Mesenchymal stem cell (in vitro differentiated cells and primary cell): ENCODE results near the gene SLCO4C1.

Experiments used
- DNase-seq: peaks from one replicate; pipeline ENCODE4 v3.0.0-alpha.2; 2013
- H2AFZ ChIP-seq: one replicate; pipeline ENCODE4 v1.6.1; 2013; ENCODE audit warnings: low read depth, mild to moderate bottlenecking, control low read depth, inconsistent platforms, low read length, moderate library complexity
- H2AK5ac ChIP-seq: 2 replicates; pipeline ENCODE4 v1.6.1; 2013; ENCODE audit warnings: low read length, moderate library complexity, mild to moderate bottlenecking, inconsistent platforms; ENCODE audit not compliant: severe bottlenecking
- H2BK120ac ChIP-seq: one replicate; pipeline ENCODE4 v1.6.1; 2013; ENCODE audit warnings: low read depth, mild to moderate bottlenecking, inconsistent platforms, low read length, moderate library complexity
- H2BK12ac ChIP-seq, 2 experiments: one replicate each; pipeline ENCODE4 v1.6.1; 2013; ENCODE audit warnings: inconsistent platforms in 2 of 2, low read length in 2 of 2, mild to moderate bottlenecking in 2 of 2, moderate library complexity in 2 of 2, control low read depth in 1 of 2
- H2BK15ac ChIP-seq: one replicate; pipeline ENCODE4 v1.6.1; 2013; ENCODE audit warnings: mild to moderate bottlenecking, low read depth, inconsistent platforms; ENCODE audit not compliant: poor library complexity, severe bottlenecking
- H2BK5ac ChIP-seq: 2 replicates; pipeline ENCODE4 v1.6.1; 2013; ENCODE audit warnings: low read depth, mild to moderate bottlenecking, low read length, control low read depth, inconsistent platforms; ENCODE audit not compliant: poor library complexity, severe bottlenecking
- H3K14ac ChIP-seq, 2 experiments: one replicate each; pipeline ENCODE4 v1.6.1; 2013; ENCODE audit warnings: inconsistent platforms in 2 of 2, low read length in 2 of 2, control low read depth in 1 of 2, mild to moderate bottlenecking in 1 of 2, moderate library complexity in 1 of 2
- H3K18ac ChIP-seq, 2 experiments: one replicate each; pipeline ENCODE4 v1.6.1; 2013; ENCODE audit warnings: inconsistent platforms in 2 of 2, low read length in 2 of 2, control low read depth in 1 of 2, low read depth in 1 of 2, mild to moderate bottlenecking in 1 of 2
- H3K23ac ChIP-seq, 2 experiments: one replicate each; pipeline ENCODE4 v1.6.1; 2013; ENCODE audit warnings: inconsistent platforms in 2 of 2, low read length in 2 of 2, mild to moderate bottlenecking in 2 of 2, moderate library complexity in 2 of 2, control low read depth in 1 of 2
- H3K27ac ChIP-seq: 2 replicates; pipeline ENCODE4 v1.5.1; 2013; ENCODE audit warnings: mild to moderate bottlenecking, moderate library complexity, low read length, control low read depth, inconsistent platforms; ENCODE audit not compliant: poor library complexity, severe bottlenecking
- H3K27me3 ChIP-seq, 2 experiments: 2 replicates each; pipeline versions ENCODE4 v1.6.1 to v1.7.0; 2013; ENCODE audit warnings: low read length in 2 of 2, mild to moderate bottlenecking in 2 of 2, moderate library complexity in 2 of 2, control low read depth in 1 of 2, inconsistent platforms in 1 of 2; ENCODE audit not compliant: control insufficient read depth in 1 of 2, insufficient read depth in 1 of 2
- H3K36me3 ChIP-seq, 2 experiments: 2 replicates each; pipeline versions ENCODE4 v1.6.1 to v1.7.0; 2013; ENCODE audit warnings: low read length in 2 of 2, control low read depth in 1 of 2, inconsistent platforms in 1 of 2, low read depth in 1 of 2, mild to moderate bottlenecking in 1 of 2; ENCODE audit not compliant: insufficient read depth in 2 of 2, control insufficient read depth in 1 of 2
- H3K4ac ChIP-seq, 2 experiments: one replicate each; pipeline ENCODE4 v1.6.1; 2013; ENCODE audit warnings: inconsistent platforms in 2 of 2, low read length in 2 of 2, mild to moderate bottlenecking in 2 of 2, moderate library complexity in 2 of 2, control low read depth in 1 of 2, low read depth in 1 of 2
- H3K4me1 ChIP-seq: 2 replicates; pipeline ENCODE4 v1.6.1; 2013; ENCODE audit warnings: low read depth, low read length, control low read depth; ENCODE audit not compliant: control insufficient read depth, insufficient read depth
- H3K4me2 ChIP-seq: 2 replicates; pipeline ENCODE4 v1.6.1; 2013; ENCODE audit warnings: low read length, mild to moderate bottlenecking, inconsistent platforms; ENCODE audit not compliant: poor library complexity, severe bottlenecking
- H3K4me3 ChIP-seq, 2 experiments: 2 replicates each; pipeline versions ENCODE4 v1.5.1 to v1.7.0; 2013; ENCODE audit warnings: low read length in 2 of 2, mild to moderate bottlenecking in 2 of 2, control low read depth in 1 of 2, low read depth in 1 of 2; ENCODE audit not compliant: insufficient read depth in 1 of 2
- H3K79me1 ChIP-seq: replicated peaks from 2 replicates; pipeline ENCODE4 v1.6.1; 2013; ENCODE audit warnings: mild to moderate bottlenecking, control low read depth, low read length, inconsistent platforms; ENCODE audit not compliant: poor library complexity, severe bottlenecking
- H3K9ac ChIP-seq: 2 replicates; pipeline ENCODE4 v1.7.0; 2013; ENCODE audit warnings: mild to moderate bottlenecking, low read length, moderate library complexity
- H3K9me3 ChIP-seq: 2 replicates; pipeline ENCODE4 v1.7.0; 2013; ENCODE audit warnings: mild to moderate bottlenecking, low read length; ENCODE audit not compliant: control insufficient read depth
- H4K8ac ChIP-seq: one replicate; pipeline ENCODE4 v1.6.1; 2013; ENCODE audit warnings: inconsistent platforms, mild to moderate bottlenecking, low read length, moderate library complexity
- H4K91ac ChIP-seq: one replicate; pipeline ENCODE4 v1.6.1; 2013; ENCODE audit warnings: mild to moderate bottlenecking, low read length, inconsistent platforms
- WGBS: methylation state at CpG from one replicate; pipeline ENCODE4 v1.1.7; 2013; ENCODE audit warnings: mixed read lengths; 5-methylcytosine and 5-hydroxymethylcytosine counted together

Gene SLCO4C1

DNA sequence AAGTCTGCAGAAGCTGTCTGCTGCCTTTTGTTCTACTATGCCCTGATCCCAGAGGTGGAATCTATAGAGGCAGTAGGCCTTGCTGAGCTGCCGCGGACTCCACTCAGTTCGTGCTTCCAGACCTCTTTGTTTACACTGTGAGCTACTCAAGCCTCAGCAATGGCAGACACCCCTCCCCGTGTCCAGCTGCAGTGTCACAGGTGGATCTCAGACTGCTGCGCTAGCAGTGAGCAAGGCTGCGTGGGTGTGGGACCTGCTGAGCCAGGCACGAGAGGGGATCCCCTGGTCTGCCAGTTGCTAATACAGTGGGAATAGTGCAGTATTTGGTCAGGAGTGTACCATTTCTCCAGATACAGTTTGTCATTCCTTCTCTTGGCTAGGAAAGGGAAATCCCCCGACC lies 99.6 kb downstream of the SLCO4C1 start:
- Histone ChIP-seq H3K9ac (no peak overlapping the region), H2BK5ac (no peak overlapping the region), H3K9me3 (peaks cover 7% of the 10 kb centered on the region), H3K18ac (no peak overlapping the region), H3K4me3 (no peak overlapping the region), H2BK15ac (no peak overlapping the region), H3K4me2 (no peak overlapping the region), H3K36me3 (no peaks in the 10 kb centered on the region), H3K14ac (no peak overlapping the region), H2BK12ac (no peak overlapping the region), H2AK5ac (no peak overlapping the region), H3K27me3 (no peaks in the 10 kb centered on the region), H3K4me1 (no peaks in the 10 kb centered on the region), H4K8ac (no peak overlapping the region), H3K27ac (no peak overlapping the region), H4K91ac (no peak overlapping the region), H3K23ac (no peak overlapping the region), H3K79me1 (no peaks in the 10 kb centered on the region), H2BK120ac (no peak overlapping the region), H2AFZ (no peak overlapping the region), H3K4ac (no peak overlapping the region)
- DNase-seq: no peak
- 79% methylated on average over 8 of the region's 8 CpGs for WGBS
